Calu3 (cell line): ENCODE data around the gene MT2A. TPM values are rescaled to one million over a fixed set of nuclear protein-coding genes. Genes with fewer than 3 reads are reported as not detected.

Experiments used
- BruUV-seq: library from RNA; stranded (reverse); fragments of 400-500 nt; replicated peaks from 2 replicates; lab custom pipeline; 2021; lab: Mats Ljungman, UMichigan
- CTCF ChIA-PET: fragments of 300-600 bp; sonication (Branson Sonifier 250); formaldehyde crosslinking; loops from one replicate; lab custom pipeline; 2022; ENCODE audit warnings: antibody characterized with exemption; lab: Charles Lee
- DNase-seq: peaks from one replicate; pipeline ENCODE4 v3.0.0; 2022
- H3K27ac Mint-ChIP-seq: one replicate; pipeline ENCODE4 v1.8.0; 2022; ENCODE audit warnings: mixed read lengths; ENCODE audit not compliant: unreplicated experiment
- H3K27me3 Mint-ChIP-seq: one replicate; pipeline ENCODE4 v1.8.0; 2022; ENCODE audit warnings: mixed read lengths; ENCODE audit not compliant: unreplicated experiment
- H3K36me3 Mint-ChIP-seq: one replicate; pipeline ENCODE4 v1.8.0; 2022; ENCODE audit warnings: mild to moderate bottlenecking, moderate library complexity, mixed read lengths; ENCODE audit not compliant: insufficient read depth, unreplicated experiment
- H3K4me1 Mint-ChIP-seq: one replicate; pipeline ENCODE4 v1.8.0; 2022; ENCODE audit warnings: mild to moderate bottlenecking, low read depth, mixed read lengths; ENCODE audit not compliant: unreplicated experiment
- H3K4me3 Mint-ChIP-seq: one replicate; pipeline ENCODE4 v1.8.0; 2022; ENCODE audit warnings: mild to moderate bottlenecking, low read depth, moderate library complexity, mixed read lengths; ENCODE audit not compliant: unreplicated experiment
- H3K9me3 Mint-ChIP-seq: one replicate; pipeline ENCODE4 v1.8.0; 2022; ENCODE audit warnings: low read depth, mixed read lengths; ENCODE audit not compliant: unreplicated experiment
- CTCF ChIP-seq: fragments of 200-600 bp; IDR thresholded peaks from one replicate; pipeline ENCODE4 v1.8.0; 2022; ENCODE audit warnings: antibody characterized with exemption; ENCODE audit not compliant: unreplicated experiment
- intact Hi-C: fragments of 100-400 bp; cut with micrococcal nuclease; formaldehyde crosslinking; loops from one replicate; pipeline ENCODE4 v1.10.0; 2022; ENCODE audit not compliant: unreplicated experiment
- total RNA-seq: library from RNA; stranded (reverse); gene quantifications from 2 replicates; pipeline ENCODE4 v1.2.3, GENCODE V29; 2022

MT2A gene
- total RNA-seq, 1 experiment from 2014 or later: 8.2 TPM

GRCh38 chr16:56607675-56608042 is 725 bp upstream of the MT2A start:
- no TSS peak for BruUV-seq
- no peak for DNase-seq
- H3K36me3 Mint-ChIP-seq: peaks cover 18% of the 10 kb centered on the region
- CTCF ChIA-PET: interaction anchor here (1.1 to 1.8 kb wide), 2 partner anchors 18 to 94 kb away, joined by 6 to 9 read pairs; partner anchors contain the start of gene MT1E
- H3K4me1 Mint-ChIP-seq: peaks cover 40% of the 10 kb centered on the region
- H3K27me3 Mint-ChIP-seq: peaks cover under 1% of the 10 kb centered on the region
- intact Hi-C loops: no loop called here
- peak overlapping the region; percentile 80 for H3K4me3 Mint-ChIP-seq
- no peak for TF ChIP-seq CTCF
- H3K9me3 Mint-ChIP-seq: no peaks in the 10 kb centered on the region
- no peak overlapping the region for H3K27ac Mint-ChIP-seq

DNA sequence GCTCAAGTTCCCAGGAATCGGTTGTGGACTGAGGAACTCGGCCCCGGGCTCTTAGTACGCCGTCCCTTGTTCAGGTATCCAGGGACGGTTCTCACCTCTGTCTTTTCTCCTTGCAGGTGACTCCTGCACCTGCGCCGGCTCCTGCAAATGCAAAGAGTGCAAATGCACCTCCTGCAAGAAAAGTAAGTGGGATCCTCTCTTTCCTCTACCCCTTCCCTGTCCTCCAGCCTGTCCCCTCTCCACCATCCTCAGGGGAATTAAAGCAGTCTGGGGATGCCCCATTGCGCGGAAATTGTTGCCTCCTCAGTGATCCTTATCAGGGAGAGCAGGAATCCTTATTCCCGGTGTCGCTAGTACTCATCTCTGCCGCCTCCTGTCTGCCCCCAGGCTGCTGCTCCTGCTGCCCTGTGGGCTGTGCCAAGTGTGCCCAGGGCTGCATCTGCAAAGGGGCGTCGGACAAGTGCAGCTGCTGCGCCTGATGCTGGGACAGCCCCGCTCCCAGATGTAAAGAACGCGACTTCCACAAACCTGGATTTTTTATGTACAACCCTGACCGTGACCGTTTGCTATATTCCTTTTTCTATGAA is 585 bp downstream of the MT2A start:
- intact Hi-C loops: no loop called here
- peak overlapping the region; percentile 80 for H3K4me3 Mint-ChIP-seq
- H3K27ac Mint-ChIP-seq: peak overlapping the region; percentile 6
- CTCF ChIA-PET: interaction anchor here (0.6 to 2.1 kb wide), 8 partner anchors 8 to 95 kb away, joined by 3 to 9 read pairs (median 5); partner anchors contain the start of genes MT1E and MT1M
- no peaks in the 10 kb centered on the region for H3K9me3 Mint-ChIP-seq
- DNase-seq: no peak
- TF ChIP-seq CTCF: no peak
- BruUV-seq: TSS peak; percentile 99
- H3K36me3 Mint-ChIP-seq: peaks cover 18% of the 10 kb centered on the region
- no peaks in the 10 kb centered on the region for H3K27me3 Mint-ChIP-seq
- peaks cover 44% of the 10 kb centered on the region for H3K4me1 Mint-ChIP-seq

- H3K9me3 Mint-ChIP-seq: no peaks in the 10 kb centered on the region
- intact Hi-C loops: no loop called here
- peak overlapping the region; percentile 80 for H3K4me3 Mint-ChIP-seq
- H3K27me3 Mint-ChIP-seq: no peaks in the 10 kb centered on the region
- peaks cover 49% of the 10 kb centered on the region for H3K4me1 Mint-ChIP-seq
- BruUV-seq: no TSS peak
- H3K36me3 Mint-ChIP-seq: peaks cover 18% of the 10 kb centered on the region
- CTCF ChIA-PET: interaction anchor here (0.7 to 2.1 kb wide), 5 partner anchors 8 to 98 kb away, joined by 3 to 9 read pairs (median 3); no protein-coding TSS in a partner anchor
- TF ChIP-seq CTCF: no peak
- peak overlapping the region; percentile 6 for H3K27ac Mint-ChIP-seq
- DNase-seq: peak; percentile 52
These were observed 1.1 kb downstream of the MT2A start for GRCh38 chr16:56609463-56609921.

DNA sequence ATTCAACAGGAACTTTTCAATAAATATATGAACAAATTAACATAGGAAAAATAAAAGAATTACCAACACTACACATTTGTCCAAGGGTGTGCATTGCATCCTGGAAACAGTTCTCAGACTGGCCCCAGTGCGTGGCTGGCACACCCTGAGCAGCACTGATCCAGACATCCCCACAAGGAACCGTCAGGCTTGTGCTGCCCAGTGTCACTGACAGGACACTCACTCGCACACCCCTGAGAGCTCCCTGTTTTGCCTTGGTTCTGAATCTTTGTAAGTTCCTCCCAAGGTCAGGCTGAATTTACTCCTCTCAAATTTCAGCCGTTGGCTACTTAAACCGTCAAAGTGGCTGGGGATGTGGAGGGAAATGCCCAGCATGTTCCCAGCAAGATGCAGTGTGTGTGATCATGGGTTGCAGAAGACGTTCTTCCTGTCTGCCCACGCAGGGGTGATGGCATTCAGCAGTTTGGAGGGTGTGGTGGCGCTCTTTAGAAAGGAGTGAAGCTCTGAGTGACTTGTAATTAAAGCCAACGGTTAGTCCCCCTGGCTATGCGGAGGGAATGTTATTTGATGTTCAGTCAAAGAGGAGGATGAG is 1.7 kb downstream of the MT2A start:
- no TSS peak for BruUV-seq
- peaks cover 55% of the 10 kb centered on the region for H3K4me1 Mint-ChIP-seq
- no peaks in the 10 kb centered on the region for H3K9me3 Mint-ChIP-seq
- no peaks in the 10 kb centered on the region for H3K27me3 Mint-ChIP-seq
- no peak for TF ChIP-seq CTCF
- DNase-seq: no peak
- intact Hi-C loops: no loop called here
- CTCF ChIA-PET: interaction anchor here (1.1 to 2.1 kb wide), 2 partner anchors 9 to 97 kb away, joined by 3 to 6 read pairs; no protein-coding TSS in a partner anchor
- H3K36me3 Mint-ChIP-seq: peaks cover 18% of the 10 kb centered on the region
- peak overlapping the region; percentile 49 for H3K27ac Mint-ChIP-seq
- peak overlapping the region; percentile 80 for H3K4me3 Mint-ChIP-seq
